Right ventricle myocardium inferior (tissue), 1 donor: Measurements from ENCODE around the gene PCMTD2. TPM values are rescaled to one million over a fixed set of nuclear protein-coding genes. Genes with fewer than 3 reads are reported as not detected.
A peak's percentile ranks its signal among the peaks of the same experiment; 100 is the strongest.

Experiments used
- ATAC-seq: fragments of 200-7000 bp; cut with Tn5 transposase; one replicate; pipeline ENCODE4 v1.9.1; 2020; ENCODE audit warnings: mild to moderate bottlenecking, moderate library complexity
- DNase-seq: peaks from one replicate; pipeline ENCODE4 v3.0.0; 2021; ENCODE audit errors: missing footprints
- intact Hi-C: fragments of 100-400 bp; cut with DNase I; formaldehyde crosslinking; loops from one replicate; pipeline ENCODE4 v1.11.0; 2022
- total RNA-seq: library from RNA; stranded (reverse); fragmentation: NEBNext Ultra II Directional; extraction: Animal tissue kit (Norgen Biotek cat#: 25700); gene quantifications from one replicate; pipeline ENCODE4 v1.2.1, GENCODE V29; 2021
- donor health status: DM: no; HTN: yes; CAD: no; lungs with severe emphysema.

PCMTD2 gene
- total RNA-seq, 1 donor from 2014 or later: 71.0 TPM

DNA sequence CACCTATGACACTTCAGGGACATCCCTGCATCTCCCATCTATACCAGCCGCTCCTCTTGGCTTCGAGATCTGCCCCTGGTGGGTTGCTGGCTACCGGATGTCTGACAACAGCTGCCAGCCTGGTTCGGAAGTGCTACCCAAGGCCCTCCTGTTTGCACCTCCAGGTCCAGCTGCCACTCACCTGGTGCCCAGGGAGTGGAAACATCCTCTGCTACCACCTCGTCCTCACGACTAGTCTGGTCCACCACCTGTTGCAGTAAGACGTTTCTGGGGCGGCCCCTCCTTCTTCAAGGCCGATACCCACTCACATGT lies 8.3 kb upstream of the PCMTD2 start:
- DNase-seq: no peak
- intact Hi-C loops: no loop called here
- ATAC-seq: no peak

DNA sequence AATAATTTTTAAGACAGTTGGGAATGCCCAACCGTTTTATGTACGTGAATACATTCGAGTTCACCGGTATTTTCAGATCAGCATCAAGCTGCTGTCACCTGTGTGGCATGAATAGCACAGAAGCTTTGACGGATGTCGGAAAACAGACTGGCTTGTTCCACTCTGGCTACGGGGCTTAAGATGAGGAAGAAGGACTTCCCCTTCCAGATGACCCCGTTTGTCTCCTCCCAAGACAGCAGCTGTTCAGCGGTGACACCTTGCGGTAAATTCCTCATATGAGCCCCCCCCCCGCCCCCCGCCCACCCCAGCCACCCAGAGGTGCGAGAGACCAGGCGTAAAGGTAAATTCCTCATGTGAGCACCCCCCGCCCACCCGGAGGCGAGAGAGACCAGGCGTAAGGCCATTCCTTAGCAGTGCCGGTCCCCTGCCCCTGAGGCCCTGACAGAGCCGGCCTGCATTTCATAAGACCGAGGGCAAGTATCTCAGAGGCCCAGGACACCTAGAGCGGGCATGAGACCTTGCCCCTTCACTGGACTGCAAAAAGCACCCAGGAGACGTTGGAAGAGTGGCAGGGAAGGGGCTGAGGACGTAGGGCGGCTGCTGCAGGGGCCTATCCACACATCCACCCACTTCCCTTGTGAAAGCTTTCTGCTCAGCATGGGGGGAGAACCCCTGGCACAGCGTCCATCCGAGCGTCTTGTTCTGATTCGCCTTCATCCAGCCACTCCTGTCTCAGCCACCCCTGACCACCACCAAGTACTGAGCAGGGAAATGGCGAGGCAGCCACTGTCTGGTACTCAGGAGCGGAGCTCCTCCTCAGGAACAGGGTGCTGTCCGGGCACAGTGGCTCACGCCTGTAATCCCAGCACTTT lies 7.3 kb upstream of the PCMTD2 start:
- intact Hi-C loops: no loop called here
- ATAC-seq: no peak
- no peak for DNase-seq

- ATAC-seq: no peak
- intact Hi-C loops: no loop called here
- no peak for DNase-seq
Observed at GRCh38 chr20:64250027-64250426, 5.5 kb upstream of the PCMTD2 start.

DNA sequence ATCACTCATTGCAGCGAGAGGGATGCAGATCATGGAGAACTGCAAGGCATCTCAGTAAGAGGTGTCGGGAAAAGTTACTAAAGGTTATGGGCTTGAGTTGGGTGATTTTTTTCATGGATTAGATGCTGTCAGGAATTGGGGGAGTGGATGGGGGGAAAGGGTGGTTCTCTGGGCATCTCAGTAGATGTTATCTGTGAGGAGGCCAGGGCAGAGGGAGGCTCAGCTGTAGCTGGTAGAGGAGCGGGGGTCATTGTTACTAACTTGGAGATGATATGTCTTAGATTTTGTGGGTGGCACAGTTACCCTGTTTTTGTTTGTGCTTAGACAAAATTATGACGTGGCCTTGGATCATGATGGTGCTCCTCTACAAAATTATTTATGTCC lies 2.6 kb upstream of the PCMTD2 start:
- ATAC-seq: no peak
- intact Hi-C loops: no loop called here
- DNase-seq: no peak

- intact Hi-C loops: no loop called here
- no peak for DNase-seq
- no peak for ATAC-seq
Observed at GRCh38 chr20:64253443-64253842, 2.1 kb upstream of the PCMTD2 start.

GRCh38 chr20:64254156-64254555 lies 1.4 kb upstream of the PCMTD2 start:
- no peak for DNase-seq
- no peak for ATAC-seq
- intact Hi-C loops: no loop called here

DNA sequence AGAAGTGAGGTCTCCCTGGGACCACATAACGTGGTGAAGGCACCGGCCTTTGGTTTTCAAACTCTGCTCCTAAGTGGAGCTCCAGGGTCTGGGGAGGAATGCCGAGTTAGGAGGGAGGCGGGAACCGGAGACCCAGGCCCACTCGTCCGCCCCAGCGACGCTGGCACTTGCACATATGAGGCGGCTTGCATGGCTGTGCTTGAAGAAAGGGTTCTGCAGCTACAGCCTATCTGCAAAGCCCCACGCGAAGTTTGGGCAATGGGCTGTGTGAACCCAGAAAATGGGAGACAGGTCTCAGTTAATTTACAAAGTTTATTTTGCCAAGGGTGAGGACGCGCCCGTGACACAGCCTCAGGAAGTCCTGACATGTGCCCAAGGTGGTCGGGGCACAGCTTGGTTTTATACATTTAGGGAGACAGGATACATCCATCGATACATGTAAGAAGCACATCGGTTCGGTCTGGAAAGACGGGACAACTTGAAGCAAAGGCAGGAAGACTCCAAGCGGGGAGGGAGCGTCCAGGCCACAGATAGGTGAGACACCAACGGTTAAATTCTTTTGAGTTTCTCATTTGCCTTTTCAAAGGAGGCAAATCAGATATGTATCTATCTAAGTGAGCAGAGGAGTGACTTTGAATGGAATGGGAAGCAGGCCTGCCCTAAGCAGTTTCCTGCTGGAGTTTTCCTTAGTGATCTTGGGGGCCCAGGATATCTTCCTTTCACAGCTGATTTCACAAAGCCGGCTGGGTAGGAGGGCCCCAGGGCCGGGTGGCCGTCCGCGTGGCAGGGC lies 782 bp upstream of the PCMTD2 start:
- DNase-seq (no peak), ATAC-seq (no peak)
- intact Hi-C loops: no loop called here

- DNase-seq (no peak), ATAC-seq (no peak)
- intact Hi-C loops: loop anchor here (2.0 kb wide), 1 partner anchor 24 kb away; no protein-coding TSS in a partner anchor
Observed at GRCh38 chr20:64256282-64256935, 861 bp downstream of the PCMTD2 start.

GRCh38 chr20:64257107-64257757 lies 1.7 kb downstream of the PCMTD2 start:
- no peak for DNase-seq
- peak; percentile 51 for ATAC-seq
- intact Hi-C loops: loop anchor here (2.0 kb wide), 1 partner anchor 24 kb away; no protein-coding TSS in a partner anchor

DNA sequence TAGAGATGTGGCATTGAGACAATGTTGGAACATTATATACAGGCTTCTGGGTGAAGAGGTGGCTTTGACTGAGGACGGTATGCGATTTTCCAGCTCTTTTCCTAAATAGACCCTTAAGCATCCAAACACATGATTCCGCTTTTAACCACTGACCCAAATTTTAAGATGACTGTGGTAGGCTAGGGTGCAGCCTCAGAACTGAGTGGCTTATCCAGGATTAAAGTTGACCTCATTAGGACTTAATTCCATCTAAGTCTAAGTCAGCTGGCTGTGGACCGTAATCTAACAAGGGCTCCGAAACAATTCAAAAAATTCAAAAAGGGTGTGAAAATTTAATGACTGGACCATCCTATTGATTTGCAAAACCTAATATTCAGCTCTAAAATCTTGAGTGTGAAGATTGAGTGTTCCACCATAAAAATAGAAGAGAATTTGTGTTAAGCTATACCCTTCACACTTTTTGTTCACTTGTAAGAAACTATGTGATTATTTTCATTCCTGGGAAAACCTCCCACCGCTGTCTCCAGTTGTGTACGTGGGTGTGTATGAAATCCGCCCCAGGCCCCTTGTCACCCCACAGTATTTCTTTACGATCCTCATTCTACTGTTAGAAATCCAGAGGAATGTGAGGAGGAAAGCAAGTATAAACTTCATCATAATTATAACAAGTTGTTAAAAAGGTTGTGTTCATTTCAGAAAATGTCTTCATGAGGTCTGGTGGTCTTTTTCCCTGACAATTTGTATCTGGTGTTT lies 2.7 kb downstream of the PCMTD2 start:
- intact Hi-C loops: no loop called here
- DNase-seq (no peak), ATAC-seq (no peak)

DNA sequence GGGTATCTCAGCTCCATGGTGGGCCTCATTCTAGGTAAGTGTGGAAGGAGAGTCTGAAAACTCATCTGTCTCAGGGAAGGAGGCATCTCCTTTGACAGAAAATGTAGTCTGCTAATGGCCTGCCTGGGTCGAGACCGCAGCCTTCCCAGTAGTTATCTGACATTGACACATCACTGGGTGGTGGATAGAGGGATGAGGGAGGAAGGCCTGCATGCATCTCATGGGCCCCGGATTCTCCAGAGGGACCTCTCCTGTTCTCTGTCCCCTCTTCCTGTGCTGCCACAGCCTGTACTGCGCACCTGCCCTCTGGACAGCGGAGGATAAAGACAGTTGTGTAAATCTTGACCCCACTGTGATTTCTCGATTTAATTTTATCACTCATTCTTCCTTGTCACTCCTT lies 4.7 kb downstream of the PCMTD2 start:
- DNase-seq (no peak), ATAC-seq (no peak)
- intact Hi-C loops: no loop called here

GRCh38 chr20:64261138-64261537 lies 5.6 kb downstream of the PCMTD2 start:
- ATAC-seq (peak; percentile 35), DNase-seq (peak; percentile 60)
- intact Hi-C loops: no loop called here

DNA sequence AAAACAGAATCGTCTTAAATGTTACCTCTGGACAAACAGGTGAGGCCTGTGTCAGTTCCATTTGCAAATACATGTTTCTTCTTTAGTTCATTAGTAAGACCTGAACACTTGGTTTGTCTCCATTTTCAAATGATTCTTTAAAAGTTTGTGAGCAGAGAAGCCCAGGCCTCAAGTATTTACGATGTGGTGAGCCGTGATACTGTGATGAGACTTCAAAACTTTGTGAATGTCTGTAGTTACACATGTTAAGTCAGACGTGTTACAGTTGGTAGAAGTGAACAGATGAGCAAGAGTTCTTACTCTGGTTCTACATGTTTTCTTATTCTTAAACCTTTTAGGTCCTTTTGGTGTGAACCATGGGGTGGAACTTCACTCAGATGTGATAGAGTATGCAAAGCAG lies 8.5 kb downstream of the PCMTD2 start:
- DNase-seq: no peak
- intact Hi-C loops: no loop called here
- ATAC-seq: no peak

GRCh38 chr20:64265201-64265600 lies 9.7 kb downstream of the PCMTD2 start:
- peak; percentile 40 for ATAC-seq
- peak; percentile 30 for DNase-seq
- intact Hi-C loops: no loop called here

- intact Hi-C loops: no loop called here
- peak; percentile 24 for ATAC-seq
Observed at GRCh38 chr20:64266988-64267387, 11.4 kb downstream of the PCMTD2 start.

DNA sequence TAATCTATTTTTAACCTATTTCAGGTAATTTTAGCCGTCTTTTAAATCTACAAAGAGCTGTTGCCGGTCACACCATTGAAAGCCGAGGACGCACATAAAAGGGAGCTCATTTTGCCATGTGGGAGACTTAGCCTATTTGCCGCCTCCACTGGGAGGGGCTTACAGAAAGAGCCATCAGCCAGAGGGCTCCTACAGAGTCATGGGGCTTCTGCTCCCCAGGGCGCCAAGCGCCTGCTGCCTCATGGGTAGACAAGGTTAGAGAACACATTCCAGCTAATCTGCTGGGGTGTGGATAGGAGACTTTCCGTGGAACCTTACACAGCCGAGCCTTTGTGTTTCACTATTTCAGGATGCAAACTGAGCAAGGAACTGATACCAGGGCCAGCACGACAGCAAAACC lies 12.6 kb downstream of the PCMTD2 start:
- ATAC-seq (peak; percentile 74), DNase-seq (no peak)
- intact Hi-C loops: no loop called here

More at GRCh38 chr20:64266988-64267387, 11.4 kb downstream of the PCMTD2 start:
- no peak for DNase-seq

DNA sequence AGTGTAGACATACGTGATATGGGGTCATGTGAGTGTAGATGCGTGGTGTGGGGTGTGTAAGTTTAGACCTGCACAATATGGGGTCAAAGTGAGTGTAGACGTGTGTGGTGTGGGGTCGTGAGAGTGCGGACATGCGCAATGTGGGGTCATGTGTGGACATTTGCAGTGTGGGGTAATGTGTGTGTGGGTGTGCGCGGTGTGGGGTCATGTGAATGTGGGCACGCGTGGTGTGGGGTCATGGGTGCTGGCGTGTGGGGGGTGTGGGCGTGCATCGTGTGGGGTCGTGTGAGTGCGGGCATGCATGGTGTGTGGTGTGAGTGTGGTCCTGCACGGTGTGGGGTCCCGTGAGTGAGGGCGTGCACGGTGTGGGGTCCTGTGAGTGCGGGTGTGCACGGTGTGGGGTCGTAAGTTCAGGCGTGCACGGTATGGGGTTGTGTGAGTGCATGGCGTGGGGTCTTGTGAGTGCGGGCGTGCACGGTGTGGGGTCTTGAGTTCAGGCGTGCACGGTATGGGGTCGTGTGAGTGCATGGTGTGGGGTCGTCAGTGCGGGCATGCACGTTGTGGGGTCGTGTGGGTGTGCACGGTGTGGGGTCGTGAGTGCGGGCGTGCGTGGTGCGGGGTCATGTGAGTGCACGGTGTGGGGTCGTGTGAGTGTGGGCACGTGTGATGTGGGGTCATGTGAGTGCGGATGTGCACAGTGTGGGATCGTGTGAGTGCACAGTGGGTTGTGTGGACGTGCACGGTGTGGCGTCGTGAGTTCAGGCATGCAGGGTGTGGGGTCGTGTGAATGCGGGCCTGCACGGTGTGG lies 14.3 kb downstream of the PCMTD2 start:
- ATAC-seq (peak; percentile 9), DNase-seq (peak; percentile 60)
- intact Hi-C loops: no loop called here

GRCh38 chr20:64271636-64272035 lies 16.1 kb downstream of the PCMTD2 start:
- intact Hi-C loops: no loop called here
- DNase-seq (peak; percentile 34), ATAC-seq (no peak)
